Right forelimb (tissue), 1 donor: ENCODE data around the gene STK35.

ENCODE experiments used
- DNase-seq: peaks from one replicate; pipeline ENCODE4 v3.0.0-alpha.2; 2018

The STK35 gene

DNA sequence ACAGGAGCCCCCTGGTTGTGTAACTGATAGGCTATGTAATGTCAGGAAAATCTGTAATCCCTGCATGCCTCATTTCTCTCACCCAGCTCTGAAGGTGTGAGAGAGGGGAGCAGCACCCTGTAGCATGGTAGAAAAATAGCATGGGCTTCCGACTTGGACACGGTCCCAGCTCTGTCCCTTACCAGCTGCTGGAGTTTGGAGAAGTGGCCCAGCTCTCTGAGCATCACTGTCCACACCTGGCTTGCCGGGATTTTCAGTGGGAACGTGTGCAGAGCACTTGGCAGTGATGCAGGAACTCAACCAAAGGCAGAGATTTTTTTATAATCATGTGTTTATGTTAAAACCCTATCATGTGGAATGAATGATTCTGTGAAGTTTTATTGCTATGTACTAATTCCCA, 34.6 kb downstream of the STK35 start:
- peak; percentile 30 for DNase-seq

DNA sequence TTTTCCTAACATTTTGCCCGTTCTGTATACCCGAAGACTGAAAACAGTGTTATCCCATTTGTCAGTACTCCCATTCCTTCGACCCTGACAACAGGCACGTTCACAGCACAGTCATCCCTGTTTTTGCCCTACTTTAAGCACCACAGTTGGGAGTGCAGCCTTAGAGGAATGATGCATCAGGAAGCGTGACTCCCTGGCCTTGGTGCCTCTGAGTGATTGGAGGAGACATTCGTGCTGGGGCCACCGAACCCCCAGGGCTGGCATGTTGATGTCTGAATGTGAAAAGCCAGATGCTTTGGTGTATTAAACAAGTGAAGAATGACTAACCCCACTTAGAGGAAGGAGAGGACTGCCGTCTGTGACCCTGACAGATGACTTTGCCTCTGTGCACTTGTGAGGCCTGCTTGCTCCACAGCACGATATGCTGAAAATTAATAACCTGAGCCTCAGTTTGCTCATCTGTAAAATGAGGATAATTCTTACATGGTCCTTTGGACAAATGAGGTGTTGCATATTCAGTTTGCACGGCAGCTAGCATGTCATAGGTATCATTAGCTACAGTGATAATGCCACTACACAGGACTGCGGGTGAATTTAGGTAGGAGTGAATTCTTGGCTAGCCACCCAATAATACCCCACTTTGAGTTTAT, 36.0 kb downstream of the STK35 start:
- DNase-seq: no peak

DNA sequence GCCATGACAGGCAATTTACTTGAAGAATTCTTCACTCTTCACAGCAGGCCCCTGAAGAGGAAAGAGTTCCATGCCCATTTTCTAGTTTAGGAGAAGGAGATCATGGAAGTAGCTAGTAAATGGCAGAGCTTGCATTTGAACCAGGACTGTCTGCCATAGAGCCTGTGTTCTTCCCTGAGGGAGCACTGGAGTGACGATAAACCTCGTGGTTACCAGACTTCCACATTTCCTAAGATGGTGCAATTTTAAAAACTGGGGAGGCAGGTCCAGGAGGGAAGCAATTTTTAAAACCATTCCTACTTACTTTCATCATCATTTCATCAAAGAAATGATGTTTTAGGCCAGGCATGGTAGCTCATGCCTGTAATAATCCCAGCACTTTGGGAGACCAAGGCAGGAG, 36.8 kb downstream of the STK35 start:
- no peak for DNase-seq

DNA sequence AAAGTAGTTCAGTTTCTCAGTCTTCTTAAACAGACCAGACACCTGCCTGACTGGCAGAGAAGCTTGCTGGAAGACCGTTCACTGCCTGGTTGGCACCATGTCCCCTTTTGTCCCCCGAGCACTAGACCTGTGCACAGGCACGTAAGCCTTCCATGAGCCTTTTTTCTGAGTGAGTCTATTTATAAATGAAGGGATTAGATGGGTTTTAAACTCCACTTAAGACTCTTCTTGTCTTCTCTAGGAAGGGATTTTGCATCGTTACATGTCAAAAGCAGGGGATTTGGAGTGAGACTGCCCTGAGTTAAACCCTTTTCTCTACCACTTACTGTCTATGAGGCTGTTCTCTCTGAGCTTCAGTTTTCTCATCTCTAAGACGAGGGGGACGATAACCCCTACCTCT, 37.6 kb downstream of the STK35 start:
- no peak for DNase-seq

DNA sequence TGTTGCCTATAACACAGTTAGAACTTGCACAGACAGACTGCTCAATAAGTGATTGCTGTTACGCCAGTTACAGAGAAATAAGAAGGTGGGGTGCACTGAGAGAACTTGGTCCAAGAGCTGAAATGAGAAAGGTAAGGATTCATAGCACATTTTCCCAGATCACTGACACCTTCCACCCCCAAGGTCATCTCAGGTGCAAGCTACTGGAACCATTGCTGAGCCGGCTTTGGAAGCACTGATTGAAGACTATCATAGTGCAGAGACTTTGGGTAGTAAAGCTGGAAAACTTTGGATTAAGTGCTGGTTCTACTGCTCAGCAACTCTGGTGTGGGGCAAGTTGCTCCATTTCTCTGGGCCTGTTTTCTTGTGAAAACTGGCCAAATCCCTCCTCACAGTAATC, 38.1 kb downstream of the STK35 start:
- DNase-seq: no peak

DNA sequence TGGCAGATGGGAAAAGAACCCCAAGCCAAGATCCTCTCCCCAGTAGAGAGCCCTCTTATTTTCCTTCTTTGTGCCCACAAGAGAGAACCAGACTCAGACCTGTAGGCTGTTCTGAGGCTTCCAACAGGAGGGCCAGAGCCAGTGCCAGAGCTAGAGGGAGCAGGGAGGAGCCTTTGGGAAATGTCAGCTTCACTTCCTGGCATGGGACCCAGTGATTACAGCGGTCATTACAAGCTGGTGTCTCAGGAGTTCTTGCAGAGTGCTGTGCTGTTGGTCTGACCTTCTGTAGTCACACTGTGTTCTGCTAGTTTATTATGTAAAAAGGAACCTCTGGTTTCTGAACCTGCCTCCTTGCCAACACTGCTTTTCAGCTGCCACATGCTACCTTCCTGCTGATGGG, 38.9 kb downstream of the STK35 start:
- DNase-seq: no peak

DNA sequence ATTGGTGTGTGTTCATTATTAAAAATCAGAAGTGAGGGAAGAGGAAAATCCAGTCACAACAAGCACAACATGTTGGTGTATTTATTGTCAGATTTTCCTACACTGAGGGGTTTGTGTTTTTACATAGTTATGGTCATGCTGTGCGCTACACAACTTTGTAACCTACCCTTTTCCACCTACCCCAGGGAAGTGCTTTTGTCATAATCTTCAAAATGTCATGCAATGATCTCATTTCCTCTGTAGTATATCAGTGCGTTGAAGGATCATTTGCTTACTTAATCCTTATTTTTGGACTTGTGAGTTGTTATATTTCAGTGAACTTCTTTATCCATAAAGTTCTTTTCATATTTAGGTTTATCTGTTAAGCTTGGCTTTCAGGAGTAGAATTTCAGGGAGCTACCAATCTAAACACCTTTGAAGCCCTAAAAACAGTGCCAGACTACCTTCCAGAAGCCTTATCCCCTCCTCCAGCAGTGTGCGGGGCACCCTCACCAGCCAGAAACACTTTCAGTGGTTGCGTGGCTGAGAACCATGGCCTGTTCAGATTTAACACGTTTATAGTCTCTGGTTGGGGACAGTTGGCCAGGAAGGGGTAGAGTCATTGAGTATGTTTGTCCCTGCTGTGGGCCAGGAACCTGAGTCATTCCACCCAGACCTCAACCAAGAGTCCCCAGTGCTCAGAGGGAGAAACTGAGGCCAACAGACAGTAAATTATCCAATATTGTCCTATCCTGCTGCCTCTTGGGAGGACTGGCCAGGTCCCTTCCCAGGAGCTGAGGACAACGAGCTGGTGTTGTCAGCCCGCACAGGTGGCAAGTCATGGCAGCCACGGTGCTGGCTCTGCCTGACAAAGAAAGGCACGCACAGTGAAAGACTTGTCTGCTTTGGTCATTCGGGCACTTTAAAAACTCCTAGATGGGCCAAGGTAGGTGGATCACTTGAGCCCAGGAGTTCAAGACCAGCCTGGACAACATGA, 40.3 kb downstream of the STK35 start:
- DNase-seq: no peak

DNA sequence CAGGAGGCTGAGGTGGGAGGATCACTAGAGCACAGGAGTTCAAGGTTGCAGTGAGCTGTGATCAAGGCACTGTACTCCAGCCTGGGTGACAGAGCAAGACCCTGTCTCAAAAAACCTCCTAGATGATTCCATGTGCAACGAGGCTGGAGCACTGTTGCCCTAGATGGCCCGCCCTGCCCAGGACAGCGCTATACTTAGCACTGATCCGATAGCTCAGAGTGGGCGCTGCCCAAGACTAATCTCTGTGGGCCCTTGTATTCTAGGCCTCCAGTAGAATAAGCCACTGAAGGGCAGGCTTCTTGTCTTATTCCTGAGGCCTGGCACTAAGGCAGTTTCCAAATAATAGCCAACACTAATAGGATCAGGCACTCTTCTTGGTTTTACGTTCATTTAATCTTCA, 41.0 kb downstream of the STK35 start:
- no peak for DNase-seq

DNA sequence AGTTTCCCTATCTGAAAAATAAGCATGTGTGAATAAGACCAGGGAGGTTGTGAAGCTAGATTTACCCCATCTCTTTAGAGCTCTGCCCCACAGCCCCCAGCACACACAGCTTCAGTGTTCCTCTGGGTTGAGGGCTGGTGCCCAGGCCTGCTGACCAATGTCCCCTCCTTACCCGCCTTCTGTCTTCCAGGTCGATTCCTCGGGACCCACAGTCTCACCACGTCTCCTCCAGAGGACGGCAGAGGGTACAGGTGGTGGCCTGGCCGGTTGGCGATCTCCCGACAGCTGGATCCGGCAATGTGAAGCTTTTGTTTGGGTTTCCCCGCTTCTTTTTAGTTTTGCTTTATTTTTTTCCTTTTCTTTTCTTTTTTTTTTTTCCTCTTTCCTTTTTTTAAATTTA, 42.0 kb downstream of the STK35 start:
- DNase-seq: no peak

DNA sequence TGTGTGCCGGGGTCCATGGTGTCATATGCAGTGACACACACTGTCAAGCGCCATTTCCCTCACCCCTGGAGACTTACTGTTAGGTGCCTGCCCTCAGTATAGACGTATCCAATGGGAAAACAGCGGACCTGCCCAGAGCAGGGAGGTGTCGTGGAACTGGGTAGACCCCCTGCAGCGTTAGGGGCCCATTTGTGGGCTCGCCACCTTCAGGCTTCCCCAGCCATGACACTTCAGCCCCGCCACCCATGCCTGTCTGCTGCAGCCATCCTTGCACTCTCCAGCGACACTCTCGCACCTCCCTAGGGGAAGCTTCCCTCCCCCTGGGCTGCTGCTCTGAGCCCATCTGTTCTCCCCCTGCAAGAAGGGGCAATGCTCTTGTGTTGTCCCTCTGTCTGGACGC, 43.2 kb downstream of the STK35 start:
- DNase-seq: no peak

DNA sequence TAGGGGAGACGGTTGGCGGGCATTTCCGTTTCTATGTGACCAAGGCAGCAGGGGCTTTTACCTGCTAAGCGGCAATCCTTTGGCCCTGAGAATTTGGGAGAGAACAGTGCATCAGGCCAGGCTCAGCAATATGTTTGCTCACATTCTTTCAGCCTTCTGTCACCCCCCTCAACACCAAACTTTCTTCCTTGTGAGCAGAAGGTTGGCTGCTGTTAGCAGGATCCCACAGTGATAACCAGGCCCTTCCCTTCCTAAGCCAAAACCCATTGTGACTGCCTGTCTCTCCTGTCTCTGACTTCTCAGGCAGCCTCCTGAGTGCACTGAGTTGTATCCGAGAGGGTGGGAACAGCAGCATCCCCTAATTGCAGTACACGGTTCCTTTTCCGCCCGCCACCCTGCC, 43.7 kb downstream of the STK35 start:
- DNase-seq: no peak

DNA sequence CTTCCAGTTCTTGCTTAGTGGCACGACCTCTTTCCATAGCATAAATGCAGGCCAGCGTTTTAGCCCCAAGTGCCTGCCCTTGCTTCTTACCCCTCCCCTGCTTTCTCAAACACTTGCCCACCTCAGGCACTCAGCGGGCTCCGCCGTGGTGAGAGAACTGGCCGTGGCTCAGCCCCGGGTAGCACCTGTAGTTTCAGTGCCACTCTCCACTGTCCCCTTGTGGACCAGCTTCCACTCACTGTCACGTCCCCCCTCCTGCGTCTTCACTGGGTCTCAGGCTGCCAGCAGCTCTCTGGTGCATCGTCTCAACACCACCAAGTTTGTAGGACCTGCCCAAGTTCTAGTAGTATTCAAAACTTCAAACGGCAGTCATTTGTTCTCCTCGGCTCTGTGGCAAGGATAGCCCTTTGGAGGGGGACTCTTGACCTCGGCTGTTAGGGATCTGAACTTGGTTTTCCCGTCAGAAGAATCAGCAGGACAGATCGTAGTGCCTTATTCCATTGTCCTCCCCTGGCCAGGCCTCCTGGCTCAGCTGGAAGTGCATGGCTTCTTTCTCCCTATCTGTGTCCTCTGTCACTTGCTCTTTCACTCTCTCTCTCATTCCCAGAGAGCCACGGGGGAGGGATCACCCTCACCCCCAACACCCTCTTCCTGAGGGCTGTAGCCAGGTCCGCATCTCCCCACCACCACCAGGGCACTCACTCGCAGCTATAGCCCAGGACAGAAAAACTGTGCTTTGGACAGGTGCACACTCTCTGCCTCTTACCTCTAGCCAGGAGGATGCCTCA, 44.6 kb downstream of the STK35 start:
- DNase-seq: no peak

DNA sequence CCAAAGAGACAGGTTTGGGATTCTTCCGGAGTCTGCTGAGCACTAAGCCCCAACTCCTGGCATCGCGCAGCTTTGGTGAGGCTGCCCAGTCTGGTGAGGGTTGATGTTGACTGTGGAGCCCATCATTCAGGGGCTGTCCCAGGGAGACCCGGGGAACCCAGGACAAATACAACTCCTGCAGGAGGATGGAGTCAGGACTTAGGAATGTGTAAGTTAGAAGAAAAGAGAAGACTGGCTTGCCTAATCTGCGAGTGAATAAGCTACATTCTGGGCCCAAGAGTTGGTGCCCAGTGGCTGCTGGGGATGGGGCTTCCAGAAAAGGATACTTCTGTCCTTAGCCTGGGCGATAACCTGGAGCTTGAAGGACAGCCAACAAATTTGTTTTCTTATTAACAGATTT, 47.9 kb downstream of the STK35 start:
- DNase-seq: no peak

DNA sequence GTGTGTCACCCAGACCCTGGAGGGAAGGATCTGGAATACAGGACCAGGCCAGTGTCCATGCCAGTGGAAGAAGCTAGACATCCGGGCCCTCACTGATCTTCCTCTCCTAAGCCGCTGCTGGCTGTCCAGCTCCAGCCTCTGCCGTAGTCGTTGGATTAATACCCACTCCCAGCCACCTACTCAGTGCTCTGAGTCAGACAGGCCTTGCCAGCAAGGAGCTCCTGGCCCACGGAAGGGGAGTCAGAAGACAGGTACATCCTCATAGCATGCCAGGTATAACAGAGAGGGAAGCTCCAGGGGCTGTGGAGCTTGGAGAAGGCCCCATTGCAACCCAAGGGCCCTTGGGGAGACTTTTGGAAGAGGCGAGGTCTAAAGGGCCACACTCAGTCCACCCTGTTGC, 49.0 kb downstream of the STK35 start:
- DNase-seq: no peak

DNA sequence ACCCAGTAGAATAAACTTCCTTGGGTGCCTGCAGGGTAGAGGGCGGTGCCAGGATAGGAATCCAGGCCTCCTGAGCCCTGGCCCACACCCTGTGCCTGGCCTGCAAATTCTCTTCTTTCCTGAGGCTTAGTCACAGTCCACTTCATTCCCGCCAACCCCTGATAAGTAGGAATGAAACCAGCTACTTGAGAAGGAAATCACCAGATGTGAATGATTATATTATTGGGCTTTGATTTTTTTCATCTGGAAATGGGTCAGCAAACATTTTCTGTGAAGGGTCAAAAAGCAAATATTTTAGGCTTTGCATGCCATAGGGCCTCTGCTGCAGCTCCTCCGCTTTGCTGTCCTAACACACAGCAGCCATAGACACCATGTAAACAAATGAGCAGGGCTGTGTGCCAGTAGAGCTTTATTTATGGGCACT, 50.2 kb downstream of the STK35 start:
- DNase-seq: no peak

DNA sequence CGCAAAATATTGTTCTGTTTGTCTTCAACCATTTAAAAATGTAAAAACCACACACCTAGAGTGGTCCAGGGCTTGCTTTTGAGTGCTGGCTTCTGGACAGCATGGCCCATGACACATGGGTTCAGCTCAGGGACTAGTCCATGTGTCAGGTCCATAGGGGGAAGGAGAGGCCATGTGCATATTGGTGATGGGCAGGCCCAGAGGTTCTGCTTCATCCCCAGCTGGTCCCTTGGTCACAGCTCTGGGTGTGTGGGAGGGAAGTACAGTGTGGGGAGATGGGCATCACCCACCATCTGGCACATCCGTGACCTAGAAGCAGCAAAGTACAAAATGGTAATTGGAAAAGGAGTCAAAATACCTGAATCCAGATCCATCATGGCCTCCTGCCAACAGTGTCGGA, 50.7 kb downstream of the STK35 start:
- DNase-seq: no peak

DNA sequence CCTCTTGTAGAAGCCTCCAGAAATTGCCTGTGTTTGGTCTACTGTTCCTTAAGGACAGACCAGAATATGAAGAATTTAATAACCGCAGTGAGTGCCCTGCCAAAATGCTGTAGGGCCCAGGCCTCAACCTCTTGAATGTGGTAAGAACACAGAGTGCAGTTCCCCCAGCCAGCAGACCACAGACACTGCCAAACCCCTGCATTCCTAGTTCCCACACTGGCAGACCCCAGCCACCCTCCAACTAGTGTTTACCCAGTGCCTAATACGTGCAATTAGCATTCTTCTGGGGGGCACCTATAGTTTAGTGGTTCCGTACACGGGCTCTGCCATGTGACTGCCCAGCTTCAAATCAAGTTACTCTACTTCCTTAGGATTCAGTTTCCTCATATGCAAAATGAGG, 51.7 kb downstream of the STK35 start:
- no peak for DNase-seq

DNA sequence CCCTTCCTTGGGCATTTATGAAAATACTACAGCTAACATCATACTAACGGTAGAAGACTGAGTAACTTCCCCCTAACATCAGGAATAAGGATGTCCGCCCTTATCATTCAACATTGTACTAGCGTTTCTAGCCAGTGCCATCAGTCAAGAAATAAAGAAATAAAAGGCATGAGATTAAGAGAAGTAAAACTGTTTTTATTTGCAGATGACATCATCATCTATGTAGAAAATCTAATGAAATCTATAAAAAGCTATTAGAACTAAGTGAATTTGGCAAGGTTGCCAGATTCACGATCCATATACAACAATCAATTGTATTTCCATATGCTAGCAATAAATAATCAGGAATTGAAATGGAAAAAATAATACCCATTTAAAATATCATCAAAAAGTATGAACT, 54.6 kb downstream of the STK35 start:
- DNase-seq: no peak

DNA sequence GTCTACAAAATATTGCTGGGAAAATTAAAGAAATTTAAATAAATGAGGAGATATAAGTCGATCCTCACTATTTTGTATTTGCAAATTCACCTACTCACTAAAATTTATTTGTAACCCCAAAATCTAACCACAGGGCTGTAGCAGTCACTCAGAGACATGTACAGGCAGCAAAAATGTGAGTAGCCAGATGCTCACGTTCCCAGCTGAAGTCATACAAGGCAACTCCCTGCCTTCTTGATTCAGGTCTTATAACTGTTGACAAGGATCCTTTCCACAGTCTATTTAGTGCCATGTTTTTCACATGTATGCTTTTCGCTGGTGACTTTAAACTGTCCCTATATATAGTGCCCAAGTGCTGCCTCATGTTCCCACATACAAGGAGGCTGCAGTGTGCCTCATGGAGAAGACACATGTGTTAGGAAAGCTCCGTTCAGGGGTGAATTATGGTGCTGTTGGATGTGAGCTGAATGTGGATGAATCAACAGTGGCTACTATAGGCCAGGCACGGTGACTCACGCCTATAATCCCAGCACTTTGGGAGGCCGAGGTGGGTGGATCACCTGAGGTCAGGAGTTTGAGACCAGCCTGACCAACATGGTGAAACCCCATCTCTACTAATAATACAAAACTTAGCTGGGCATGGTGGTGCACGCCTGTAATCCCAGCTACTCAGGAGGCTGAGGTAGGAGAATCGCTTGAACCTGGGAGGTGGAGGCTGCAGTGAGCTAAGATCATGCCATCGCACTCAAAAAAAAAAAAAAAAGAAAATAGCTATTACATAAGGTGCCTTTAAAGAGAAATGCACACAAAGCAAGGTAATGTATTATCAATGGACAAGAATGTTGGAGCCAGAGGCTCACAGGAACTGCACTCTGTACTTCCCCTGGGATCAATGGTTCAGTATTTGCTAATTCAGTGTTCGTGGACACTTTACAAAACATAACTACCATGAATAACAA, 55.3 kb downstream of the STK35 start:
- no peak for DNase-seq

DNA sequence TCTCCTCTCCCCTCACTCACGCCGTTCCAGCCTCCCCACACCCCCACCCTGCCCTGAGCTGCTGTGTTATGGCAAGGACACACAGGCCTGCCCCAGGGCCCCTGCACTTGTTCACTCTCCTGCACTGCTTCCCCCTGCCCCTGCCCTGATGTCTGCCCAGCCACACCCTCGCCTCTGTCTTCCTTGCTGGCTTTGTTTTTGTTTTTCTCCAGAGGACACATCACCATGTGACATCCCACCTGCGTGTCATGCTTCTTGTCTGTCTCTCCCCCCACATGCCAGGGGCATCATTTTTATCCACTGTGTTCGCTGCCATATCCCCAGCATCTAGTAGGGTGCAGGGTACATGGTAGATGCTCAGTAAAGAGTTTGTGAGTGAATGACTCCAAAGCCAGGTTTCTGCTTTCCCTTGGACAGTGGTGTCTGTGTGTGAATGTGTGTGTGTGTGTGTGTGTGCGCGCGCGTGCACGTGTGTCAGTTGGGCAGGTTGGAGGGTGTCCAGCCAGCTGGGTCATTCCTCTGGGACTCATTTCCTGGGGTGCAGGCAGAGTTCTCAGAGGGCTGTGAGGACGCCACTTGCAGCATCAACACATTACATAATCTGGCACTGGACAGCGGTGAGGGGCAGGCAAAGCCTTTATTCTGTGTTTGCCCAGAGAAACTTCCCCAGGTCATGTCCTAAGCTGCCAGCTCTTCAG, 60.6 kb downstream of the STK35 start:
- peak; percentile 5 for DNase-seq

DNA sequence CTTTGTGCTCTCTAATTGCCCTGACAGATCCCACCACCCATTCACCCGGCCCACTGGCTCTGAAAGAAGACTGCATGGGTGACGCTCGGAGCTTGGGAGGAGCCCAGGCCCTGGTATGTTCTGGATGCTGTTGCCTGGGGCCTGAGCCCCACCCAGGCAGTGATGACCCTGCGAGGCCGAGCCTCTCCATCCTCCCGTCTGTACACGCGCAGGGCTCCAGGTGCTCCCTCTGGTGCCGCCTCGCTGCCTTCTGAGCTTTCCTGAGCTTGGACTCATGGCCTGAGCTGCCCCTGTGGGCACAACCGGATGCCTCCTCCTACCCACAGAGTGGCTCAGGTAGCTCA, 61.2 kb downstream of the STK35 start:
- peak; percentile 5 for DNase-seq

DNA sequence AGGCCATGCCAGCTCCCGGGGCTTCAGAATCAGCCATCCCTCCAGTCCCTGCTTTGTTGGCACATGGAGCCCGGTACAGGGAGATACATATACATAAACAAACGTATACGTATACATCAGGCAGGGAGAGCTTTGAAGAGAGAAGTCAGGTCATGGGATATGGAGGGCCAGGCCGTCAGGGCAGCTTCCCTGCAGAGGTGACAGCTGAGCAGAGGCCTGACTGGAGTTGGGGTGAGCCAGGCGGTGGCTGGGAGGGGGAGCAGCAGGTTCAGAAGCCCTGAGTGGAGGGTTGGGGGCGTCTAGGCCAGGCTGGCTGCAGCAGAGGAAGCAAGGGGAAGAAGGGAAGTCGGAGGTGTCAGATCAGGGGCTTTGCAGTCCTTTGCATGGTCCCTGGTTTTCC, 61.7 kb downstream of the STK35 start:
- DNase-seq: no peak
